ENCODE measurements around the gene ATP2C2.

GRCh38 chr16:84406006-84406963 is 37.9 kb downstream of the ATP2C2 start:
- no peak for TF ChIP-seq CTCF (IDR thresholded peaks at IDR 0.05; ENCODE audit: low read length)
- TF ChIP-seq EZH2 (IDR thresholded peaks at IDR 0.05; ENCODE audit: borderline replicate concordance, low read length): no peak

Data from OCI-LY1 (cell line).